Measurements from ENCODE around the gene KLHL22. TPM values are rescaled to one million over a fixed set of nuclear protein-coding genes. Genes with fewer than 3 reads are reported as not detected.

Gene KLHL22
- polyA plus RNA-seq, 4 donors: 5.9 to 15.1 (median 8.6) TPM

GRCh38 chr22:20503816-20504215 is 8.2 kb upstream of the KLHL22 start:
- WGBS, 3 donors: 75 to 95% (median 85%) methylated on average over 2 of the region's 2 CpGs
- peaks cover 0 to 15% (median 8%) of the 10 kb centered on the region in 3 donors for H3K4me1 ChIP-seq (ENCODE audit: control insufficient read depth in 3 of 3, insufficient read depth in 2 of 3, low read depth in 1 of 3, low read length in 2 of 3)
- DNase-seq: peak in 1 of 2 donors; percentile 85
- H3K36me3 ChIP-seq (ENCODE audit: control insufficient read depth in 3 of 3, insufficient read depth in 2 of 3, low read depth in 1 of 3, low read length in 3 of 3): peaks cover 0 to 24% (median 4%) of the 10 kb centered on the region in 3 donors
- H3K9me3 ChIP-seq (ENCODE audit: control insufficient read depth in 2 of 2, insufficient read depth in 1 of 2, low read depth in 1 of 2, low read length in 1 of 2): no peaks in the 10 kb centered on the region
- no peaks in the 10 kb centered on the region for H3K27me3 ChIP-seq (ENCODE audit: control insufficient read depth in 3 of 3, insufficient read depth in 3 of 3, low read length in 3 of 3)
- H3K4me3 ChIP-seq (ENCODE audit: low read depth in 1 of 3, low read length in 3 of 3): no peak overlapping the region
- no peak for FAIRE-seq
- H3K27ac ChIP-seq (ENCODE audit: low read depth in 1 of 3, low read length in 2 of 3): peak overlapping the region in 2 of 3 donors; percentile 29 to 53

GRCh38 chr22:20499769-20500168 is 4.2 kb upstream of the KLHL22 start:
- H3K4me3 ChIP-seq (ENCODE audit: low read depth in 1 of 3, low read length in 3 of 3): no peak overlapping the region
- H3K27ac ChIP-seq (ENCODE audit: low read depth in 1 of 3, low read length in 2 of 3): no peak overlapping the region
- DNase-seq (peak in 1 of 2 donors; percentile 19), FAIRE-seq (no peak)
- no peaks in the 10 kb centered on the region for H3K9me3 ChIP-seq (ENCODE audit: control insufficient read depth in 2 of 2, insufficient read depth in 1 of 2, low read depth in 1 of 2, low read length in 1 of 2)
- no peaks in the 10 kb centered on the region for H3K27me3 ChIP-seq (ENCODE audit: control insufficient read depth in 3 of 3, insufficient read depth in 3 of 3, low read length in 3 of 3)
- peaks cover 2 to 10% (median 7%) of the 10 kb centered on the region in 3 donors for H3K4me1 ChIP-seq (ENCODE audit: control insufficient read depth in 3 of 3, insufficient read depth in 2 of 3, low read depth in 1 of 3, low read length in 2 of 3)
- 62 to 83% (median 79%) methylated on average over 7 of the region's 7 CpGs for WGBS, 3 donors
- peaks cover 0 to 29% (median 4%) of the 10 kb centered on the region in 3 donors for H3K36me3 ChIP-seq (ENCODE audit: control insufficient read depth in 3 of 3, insufficient read depth in 2 of 3, low read depth in 1 of 3, low read length in 3 of 3)

- Histone ChIP-seq H3K4me3 (ENCODE audit: low read depth in 1 of 3, low read length in 3 of 3) (no peak overlapping the region), H3K4me1 (ENCODE audit: control insufficient read depth in 3 of 3, insufficient read depth in 2 of 3, low read depth in 1 of 3, low read length in 2 of 3) (peaks cover 2 to 8% (median 7%) of the 10 kb centered on the region in 3 donors), H3K27ac (ENCODE audit: low read depth in 1 of 3, low read length in 2 of 3) (no peak overlapping the region), H3K36me3 (ENCODE audit: control insufficient read depth in 3 of 3, insufficient read depth in 2 of 3, low read depth in 1 of 3, low read length in 3 of 3) (peaks cover 0 to 27% (median 4%) of the 10 kb centered on the region in 3 donors), H3K27me3 (ENCODE audit: control insufficient read depth in 3 of 3, insufficient read depth in 3 of 3, low read length in 3 of 3) (no peaks in the 10 kb centered on the region), H3K9me3 (ENCODE audit: control insufficient read depth in 2 of 2, insufficient read depth in 1 of 2, low read depth in 1 of 2, low read length in 1 of 2) (no peaks in the 10 kb centered on the region)
- 49 to 55% (median 52%) methylated on average over 3 of the region's 3 CpGs for WGBS, 3 donors
- DNase-seq (no peak), FAIRE-seq (no peak)
Measured at GRCh38 chr22:20498913-20499312, 3.3 kb upstream of the KLHL22 start.

GRCh38 chr22:20497426-20497825 is 1.8 kb upstream of the KLHL22 start:
- no peak overlapping the region for H3K27ac ChIP-seq (ENCODE audit: low read depth in 1 of 3, low read length in 2 of 3)
- DNase-seq: no peak
- peaks cover 2 to 5% (median 5%) of the 10 kb centered on the region in 3 donors for H3K4me1 ChIP-seq (ENCODE audit: control insufficient read depth in 3 of 3, insufficient read depth in 2 of 3, low read depth in 1 of 3, low read length in 2 of 3)
- no peak for FAIRE-seq
- H3K9me3 ChIP-seq (ENCODE audit: control insufficient read depth in 2 of 2, insufficient read depth in 1 of 2, low read depth in 1 of 2, low read length in 1 of 2): no peaks in the 10 kb centered on the region
- WGBS, 3 donors: 86 to 93% (median 92%) methylated on average over 3 of the region's 3 CpGs
- no peak overlapping the region for H3K4me3 ChIP-seq (ENCODE audit: low read depth in 1 of 3, low read length in 3 of 3)
- H3K36me3 ChIP-seq (ENCODE audit: control insufficient read depth in 3 of 3, insufficient read depth in 2 of 3, low read depth in 1 of 3, low read length in 3 of 3): peaks cover 0 to 24% (median 4%) of the 10 kb centered on the region in 3 donors
- H3K27me3 ChIP-seq (ENCODE audit: control insufficient read depth in 3 of 3, insufficient read depth in 3 of 3, low read length in 3 of 3): no peaks in the 10 kb centered on the region

GRCh38 chr22:20495861-20496681 is 476 bp upstream of the KLHL22 start:
- Histone ChIP-seq H3K27ac (ENCODE audit: low read depth in 1 of 3, low read length in 2 of 3) (peak overlapping the region; percentile 88 to 92 (median 91)), H3K9me3 (ENCODE audit: control insufficient read depth in 2 of 2, insufficient read depth in 1 of 2, low read depth in 1 of 2, low read length in 1 of 2) (no peaks in the 10 kb centered on the region), H3K4me3 (ENCODE audit: low read depth in 1 of 3, low read length in 3 of 3) (peak overlapping the region; percentile 61 to 64 (median 63)), H3K36me3 (ENCODE audit: control insufficient read depth in 3 of 3, insufficient read depth in 2 of 3, low read depth in 1 of 3, low read length in 3 of 3) (peaks cover 0 to 20% (median 2%) of the 10 kb centered on the region in 3 donors), H3K27me3 (ENCODE audit: control insufficient read depth in 3 of 3, insufficient read depth in 3 of 3, low read length in 3 of 3) (no peaks in the 10 kb centered on the region), H3K4me1 (ENCODE audit: control insufficient read depth in 3 of 3, insufficient read depth in 2 of 3, low read depth in 1 of 3, low read length in 2 of 3) (peaks cover 2 to 5% (median 3%) of the 10 kb centered on the region in 3 donors)
- 0 to 1% (median 0%) methylated on average over 36 to 54 of the region's 54 CpGs for WGBS, 3 donors
- FAIRE-seq (no peak), DNase-seq (peak; percentile 90 to 96)

GRCh38 chr22:20491346-20491745 is 4.2 kb downstream of the KLHL22 start:
- Histone ChIP-seq H3K27me3 (ENCODE audit: control insufficient read depth in 3 of 3, insufficient read depth in 3 of 3, low read length in 3 of 3) (no peaks in the 10 kb centered on the region), H3K4me1 (ENCODE audit: control insufficient read depth in 3 of 3, insufficient read depth in 2 of 3, low read depth in 1 of 3, low read length in 2 of 3) (peaks cover 0 to 5% (median 0%) of the 10 kb centered on the region in 3 donors), H3K36me3 (ENCODE audit: control insufficient read depth in 3 of 3, insufficient read depth in 2 of 3, low read depth in 1 of 3, low read length in 3 of 3) (peaks cover 0 to 13% (median 0%) of the 10 kb centered on the region in 3 donors), H3K9me3 (ENCODE audit: control insufficient read depth in 2 of 2, insufficient read depth in 1 of 2, low read depth in 1 of 2, low read length in 1 of 2) (no peaks in the 10 kb centered on the region), H3K4me3 (ENCODE audit: low read depth in 1 of 3, low read length in 3 of 3) (no peak overlapping the region), H3K27ac (ENCODE audit: low read depth in 1 of 3, low read length in 2 of 3) (no peak overlapping the region)
- DNase-seq (no peak), FAIRE-seq (no peak)
- WGBS, 3 donors: 91 to 100% (median 92%) methylated on average over 2 of the region's 2 CpGs

- FAIRE-seq: no peak
- Histone ChIP-seq H3K4me3 (ENCODE audit: low read depth in 1 of 3, low read length in 3 of 3) (no peak overlapping the region), H3K9me3 (ENCODE audit: control insufficient read depth in 2 of 2, insufficient read depth in 1 of 2, low read depth in 1 of 2, low read length in 1 of 2) (no peaks in the 10 kb centered on the region), H3K36me3 (ENCODE audit: control insufficient read depth in 3 of 3, insufficient read depth in 2 of 3, low read depth in 1 of 3, low read length in 3 of 3) (peaks cover 0 to 13% (median 0%) of the 10 kb centered on the region in 3 donors), H3K27ac (ENCODE audit: low read depth in 1 of 3, low read length in 2 of 3) (no peak overlapping the region), H3K27me3 (ENCODE audit: control insufficient read depth in 3 of 3, insufficient read depth in 3 of 3, low read length in 3 of 3) (no peaks in the 10 kb centered on the region), H3K4me1 (ENCODE audit: control insufficient read depth in 3 of 3, insufficient read depth in 2 of 3, low read depth in 1 of 3, low read length in 2 of 3) (peaks cover 0 to 5% (median 0%) of the 10 kb centered on the region in 3 donors)
- WGBS, 3 donors: 89 to 100% (median 97%) methylated on average over 1 of the region's 1 CpG
- no peak for DNase-seq
Measured at GRCh38 chr22:20490941-20491307, 4.7 kb downstream of the KLHL22 start.

- H3K4me3 ChIP-seq (ENCODE audit: low read depth in 1 of 3, low read length in 3 of 3): no peak overlapping the region
- no peak for FAIRE-seq
- no peaks in the 10 kb centered on the region for H3K9me3 ChIP-seq (ENCODE audit: control insufficient read depth in 2 of 2, insufficient read depth in 1 of 2, low read depth in 1 of 2, low read length in 1 of 2)
- 87 to 93% (median 89%) methylated on average over 6 of the region's 6 CpGs for whole genome bisulfite sequencing, 3 donors
- no peaks in the 10 kb centered on the region for H3K27me3 ChIP-seq (ENCODE audit: control insufficient read depth in 3 of 3, insufficient read depth in 3 of 3, low read length in 3 of 3)
- H3K27ac ChIP-seq (ENCODE audit: low read depth in 1 of 3, low read length in 2 of 3): no peak overlapping the region
- DNase-seq: no peak
- peaks cover 0 to 5% (median 0%) of the 10 kb centered on the region in 3 donors for H3K4me1 ChIP-seq (ENCODE audit: control insufficient read depth in 3 of 3, insufficient read depth in 2 of 3, low read depth in 1 of 3, low read length in 2 of 3)
- peaks cover 0 to 13% (median 0%) of the 10 kb centered on the region in 3 donors for H3K36me3 ChIP-seq (ENCODE audit: control insufficient read depth in 3 of 3, insufficient read depth in 2 of 3, low read depth in 1 of 3, low read length in 3 of 3)
Measured at GRCh38 chr22:20490183-20490940, 5.2 kb downstream of the KLHL22 start.

All from small intestine (tissue), 7 donors.